Neural crest cell (in vitro differentiated cells): Measurements from ENCODE around the gene AHCYL2. TPM values are rescaled to one million over a fixed set of nuclear protein-coding genes. Genes with fewer than 3 reads are reported as not detected.
"Not testable (repeated sequence)": the region's sequence is repeated elsewhere in the genome, so short reads cannot be mapped to it uniquely, and the experiment has no call there.

Source experiments
- DNase-seq: peaks from one replicate; pipeline ENCODE4 v3.0.0; 2021; ENCODE audit warnings: low read depth, mixed read lengths, low spot score
- H3K27ac Mint-ChIP-seq: one replicate; pipeline ENCODE4 v1.8.0; 2021; ENCODE audit warnings: mild to moderate bottlenecking, mixed read lengths; ENCODE audit not compliant: unreplicated experiment
- H3K27me3 Mint-ChIP-seq: 2 replicates; pipeline ENCODE4 v1.8.0; 2021; ENCODE audit warnings: low read depth, mild to moderate bottlenecking, mixed read lengths
- H3K36me3 Mint-ChIP-seq: 2 replicates; pipeline ENCODE4 v1.8.0; 2021; ENCODE audit warnings: low read depth, mild to moderate bottlenecking, mixed read lengths
- H3K4me1 Mint-ChIP-seq: 2 replicates; pipeline ENCODE4 v1.8.0; 2021; ENCODE audit warnings: mixed read lengths
- H3K4me3 Mint-ChIP-seq: one replicate; pipeline ENCODE4 v1.8.0; 2021; ENCODE audit warnings: mild to moderate bottlenecking, mixed read lengths
- H3K9me3 Mint-ChIP-seq: 2 replicates; pipeline ENCODE4 v1.8.0; 2021; ENCODE audit warnings: mixed read lengths
- CTCF ChIP-seq: fragments of 200-600 bp; sonication (generic); conservative IDR thresholded peaks from 2 replicates; pipeline ENCODE4 v1.5.0; 2021; ENCODE audit warnings: antibody characterized with exemption, mild to moderate bottlenecking
- total RNA-seq: library from RNA; stranded (reverse); gene quantifications from 2 replicates; pipeline ENCODE4 v1.2.1, GENCODE V29; 2021

Gene AHCYL2
- total RNA-seq, 1 donor from 2014 or later, result 19.1 TPM

GRCh38 chr7:129368389-129368986 lies 143.7 kb downstream of the AHCYL2 start:
- Mint-ChIP-seq H3K4me3 (no peak overlapping the region), H3K9me3 (no peaks in the 10 kb centered on the region), H3K27ac (no peak overlapping the region), H3K36me3 (no peaks in the 10 kb centered on the region), H3K27me3 (no peaks in the 10 kb centered on the region), H3K4me1 (peaks cover 13% of the 10 kb centered on the region)
- TF ChIP-seq CTCF, result no peak
- DNase-seq, result no peak

DNA sequence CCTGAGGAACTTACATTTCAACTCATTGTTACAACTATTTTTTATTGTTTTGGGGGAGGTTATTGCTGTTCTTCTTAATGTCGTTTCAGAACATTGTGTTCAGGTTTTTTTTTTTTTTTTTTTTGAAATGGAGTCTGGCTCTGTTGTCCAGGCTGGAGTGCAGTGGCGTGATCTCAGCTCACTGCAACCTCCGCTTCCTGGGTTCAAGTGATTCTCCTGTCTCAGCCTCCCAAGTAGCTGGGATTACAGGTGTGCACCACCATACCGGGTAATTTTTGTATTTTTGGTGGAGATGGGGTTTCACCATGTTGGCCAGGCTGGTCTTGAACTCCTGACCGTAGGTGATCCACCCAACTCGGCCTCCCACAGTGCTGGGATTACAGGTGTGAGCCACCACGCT lies 144.6 kb downstream of the AHCYL2 start:
- peaks cover 13% of the 10 kb centered on the region for H3K4me1 Mint-ChIP-seq
- H3K9me3 Mint-ChIP-seq, H3K4me3 Mint-ChIP-seq, H3K27ac Mint-ChIP-seq, DNase-seq, H3K27me3 Mint-ChIP-seq, H3K36me3 Mint-ChIP-seq: not testable (repeated sequence)

GRCh38 chr7:129370812-129371211 lies 146.0 kb downstream of the AHCYL2 start:
- no peak overlapping the region for H3K27ac Mint-ChIP-seq
- H3K4me3 Mint-ChIP-seq, result no peak overlapping the region
- DNase-seq, result no peak

GRCh38 chr7:129371487-129371886 lies 146.7 kb downstream of the AHCYL2 start:
- H3K4me1 Mint-ChIP-seq, result peaks cover 24% of the 10 kb centered on the region
- no peak overlapping the region for H3K27ac Mint-ChIP-seq
- no peak for DNase-seq
- no peak overlapping the region for H3K4me3 Mint-ChIP-seq
- no peaks in the 10 kb centered on the region for H3K27me3 Mint-ChIP-seq
- no peaks in the 10 kb centered on the region for H3K9me3 Mint-ChIP-seq
- no peak for TF ChIP-seq CTCF
- no peaks in the 10 kb centered on the region for H3K36me3 Mint-ChIP-seq

More at GRCh38 chr7:129370812-129371211, 146.0 kb downstream of the AHCYL2 start:
- TF ChIP-seq CTCF, result no peak
- Mint-ChIP-seq H3K4me1 (peaks cover 24% of the 10 kb centered on the region), H3K9me3 (no peaks in the 10 kb centered on the region), H3K27me3 (no peaks in the 10 kb centered on the region), H3K36me3 (no peaks in the 10 kb centered on the region)

- Mint-ChIP-seq H3K4me3 (no peak overlapping the region), H3K4me1 (peaks cover 15% of the 10 kb centered on the region), H3K36me3 (no peaks in the 10 kb centered on the region), H3K27ac (no peak overlapping the region), H3K27me3 (no peaks in the 10 kb centered on the region), H3K9me3 (no peaks in the 10 kb centered on the region)
- no peak for DNase-seq
- TF ChIP-seq CTCF, result no peak
Measured at GRCh38 chr7:129373651-129374428, 149.0 kb downstream of the AHCYL2 start.
